ENCODE results near the gene COLGALT1. TPM values are rescaled to one million over a fixed set of nuclear protein-coding genes. Genes with fewer than 3 reads are reported as not detected.

Gene COLGALT1
- total and polyA plus RNA-seq, 10 of the 15 experiments (the other 5 are each of a cell fraction or from before 2014, with no cell fraction given) = 1.2 to 78.8 (median 29.8) TPM

DNA sequence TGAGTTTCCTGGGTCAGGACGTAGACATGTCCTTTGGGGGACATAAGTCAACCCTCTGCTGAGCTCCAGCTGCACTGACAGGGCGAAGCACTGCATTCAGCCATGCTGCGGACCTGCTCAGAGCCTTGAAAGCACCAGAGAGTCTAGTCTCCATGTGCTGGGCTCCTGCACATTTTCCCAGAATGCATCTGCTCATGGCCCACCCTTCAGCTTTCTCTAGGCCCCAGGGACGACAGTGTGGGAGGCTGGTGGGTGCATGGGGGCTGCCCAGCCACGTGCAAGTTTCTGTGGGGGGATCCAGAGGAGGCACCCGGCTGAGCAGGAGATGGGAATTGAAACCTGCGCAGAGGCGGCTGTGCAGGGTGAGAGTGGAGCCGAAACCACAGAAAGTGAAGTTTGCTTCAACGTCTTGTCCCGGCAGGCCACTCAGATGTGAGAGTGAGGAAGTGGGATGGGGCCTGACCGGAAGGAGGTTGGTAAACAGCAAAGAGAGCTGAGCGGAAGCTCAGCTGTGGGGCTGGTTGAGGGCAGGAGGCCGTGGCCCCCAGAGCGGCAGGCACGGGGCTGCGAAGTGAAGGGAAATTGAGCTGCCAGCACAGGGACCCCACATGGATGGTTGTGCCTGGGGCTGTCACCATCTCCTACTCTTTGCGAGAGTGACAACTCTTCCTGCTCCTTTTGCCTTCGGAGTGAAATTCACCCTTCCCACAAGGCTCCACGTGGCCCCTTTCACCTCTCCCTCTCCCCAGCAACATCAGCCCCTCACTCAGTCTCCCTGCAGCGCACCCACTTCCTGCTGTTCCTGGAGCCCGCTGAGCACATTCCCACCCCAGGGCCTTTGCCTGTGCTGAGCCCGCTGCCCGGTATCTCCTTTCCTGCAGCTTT lies 32.2 kb upstream of the COLGALT1 start (continued):
- TF ChIP-seq, protein P1, sequence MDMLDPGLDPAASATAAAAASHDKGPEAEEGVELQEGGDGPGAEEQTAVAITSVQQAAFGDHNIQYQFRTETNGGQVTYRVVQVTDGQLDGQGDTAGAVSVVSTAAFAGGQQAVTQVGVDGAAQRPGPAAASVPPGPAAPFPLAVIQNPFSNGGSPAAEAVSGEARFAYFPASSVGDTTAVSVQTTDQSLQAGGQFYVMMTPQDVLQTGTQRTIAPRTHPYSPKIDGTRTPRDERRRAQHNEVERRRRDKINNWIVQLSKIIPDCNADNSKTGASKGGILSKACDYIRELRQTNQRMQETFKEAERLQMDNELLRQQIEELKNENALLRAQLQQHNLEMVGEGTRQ (IDR thresholded peaks at IDR 0.05; ENCODE audit: borderline replicate concordance, low read depth, low read length) = no peak
- TF ChIP-seq CBX5 (IDR thresholded peaks at IDR 0.05; ENCODE audit: low read depth) = peak; percentile 94
- TF ChIP-seq IKZF2 (IDR thresholded peaks at IDR 0.05) = peak; percentile 98 to 99
- TF ChIP-seq ATF3 (IDR thresholded peaks at IDR 0.05; ENCODE audit: borderline replicate concordance, extremely low read depth, low read depth, low read length) = no peak
- peak; percentile 54; the same call in 1 of the 2 replicates for TF ChIP-seq BACH1 (IDR thresholded peaks at IDR 0.05; ENCODE audit: borderline replicate concordance)
- TF ChIP-seq BCL3 (IDR thresholded peaks at IDR 0.05; ENCODE audit: borderline replicate concordance, insufficient read depth, low read depth, low read length, poor library complexity, severe bottlenecking) = peak; percentile 78
- TF ChIP-seq POU2F2 (IDR thresholded peaks at IDR 0.05; ENCODE audit: borderline replicate concordance, low read depth, low read length) = no peak; the same call in 1 of the 3 replicates
- peak; percentile 86 for TF ChIP-seq MEF2A (IDR thresholded peaks at IDR 0.05; ENCODE audit: insufficient read depth, low read depth, low read length)
- TF ChIP-seq SMARCA5 (IDR thresholded peaks at IDR 0.05) = peak; percentile 69
- TF ChIP-seq CBFB (IDR thresholded peaks at IDR 0.05; ENCODE audit: low read depth) = peak; percentile 97
- TF ChIP-seq, protein P2, sequence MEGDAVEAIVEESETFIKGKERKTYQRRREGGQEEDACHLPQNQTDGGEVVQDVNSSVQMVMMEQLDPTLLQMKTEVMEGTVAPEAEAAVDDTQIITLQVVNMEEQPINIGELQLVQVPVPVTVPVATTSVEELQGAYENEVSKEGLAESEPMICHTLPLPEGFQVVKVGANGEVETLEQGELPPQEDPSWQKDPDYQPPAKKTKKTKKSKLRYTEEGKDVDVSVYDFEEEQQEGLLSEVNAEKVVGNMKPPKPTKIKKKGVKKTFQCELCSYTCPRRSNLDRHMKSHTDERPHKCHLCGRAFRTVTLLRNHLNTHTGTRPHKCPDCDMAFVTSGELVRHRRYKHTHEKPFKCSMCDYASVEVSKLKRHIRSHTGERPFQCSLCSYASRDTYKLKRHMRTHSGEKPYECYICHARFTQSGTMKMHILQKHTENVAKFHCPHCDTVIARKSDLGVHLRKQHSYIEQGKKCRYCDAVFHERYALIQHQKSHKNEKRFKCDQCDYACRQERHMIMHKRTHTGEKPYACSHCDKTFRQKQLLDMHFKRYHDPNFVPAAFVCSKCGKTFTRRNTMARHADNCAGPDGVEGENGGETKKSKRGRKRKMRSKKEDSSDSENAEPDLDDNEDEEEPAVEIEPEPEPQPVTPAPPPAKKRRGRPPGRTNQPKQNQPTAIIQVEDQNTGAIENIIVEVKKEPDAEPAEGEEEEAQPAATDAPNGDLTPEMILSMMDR (IDR thresholded peaks at IDR 0.05 in 2 of 3, conservative IDR thresholded peaks at IDR 0.05 in 1 of 3; ENCODE audit: control insufficient read depth in 2 of 3, extremely low read depth in 1 of 3, insufficient read depth in 1 of 3, low read depth in 3 of 3, low read length in 3 of 3) = no peak
- TF ChIP-seq MYC (IDR thresholded peaks at IDR 0.05; ENCODE audit: insufficient read depth, insufficient read length, insufficient replicate concordance, low read length, severe bottlenecking) = peak; percentile 14
- TF ChIP-seq TCF12 (IDR thresholded peaks at IDR 0.05; ENCODE audit: low read depth, low read length) = peak; percentile 79; the same call in 1 of the 2 replicates
- peak; percentile 91 for TF ChIP-seq PAX5 (IDR thresholded peaks at IDR 0.05; ENCODE audit: borderline replicate concordance, low read depth, low read length)
- TF ChIP-seq STAT1 (conservative IDR thresholded peaks at IDR 0.05) = peak; percentile 80; the same call in 1 of the 2 replicates
- no peak; the same call in 1 of the 2 replicates for TF ChIP-seq ZNF207 (IDR thresholded peaks at IDR 0.05; ENCODE audit: borderline replicate concordance)
- 0 out of 2 replicates have a peak, but pooled peaks have one; percentile 37 for TF ChIP-seq RB1 (IDR thresholded peaks at IDR 0.05; ENCODE audit: borderline replicate concordance)
- peak; percentile 94 for TF ChIP-seq MEF2B (IDR thresholded peaks at IDR 0.05; ENCODE audit: partially characterized antibody, poor library complexity, severe bottlenecking)
- TF ChIP-seq CREM (IDR thresholded peaks at IDR 0.05; ENCODE audit: low read depth) = peak; percentile 86
- TF ChIP-seq, protein P3, sequence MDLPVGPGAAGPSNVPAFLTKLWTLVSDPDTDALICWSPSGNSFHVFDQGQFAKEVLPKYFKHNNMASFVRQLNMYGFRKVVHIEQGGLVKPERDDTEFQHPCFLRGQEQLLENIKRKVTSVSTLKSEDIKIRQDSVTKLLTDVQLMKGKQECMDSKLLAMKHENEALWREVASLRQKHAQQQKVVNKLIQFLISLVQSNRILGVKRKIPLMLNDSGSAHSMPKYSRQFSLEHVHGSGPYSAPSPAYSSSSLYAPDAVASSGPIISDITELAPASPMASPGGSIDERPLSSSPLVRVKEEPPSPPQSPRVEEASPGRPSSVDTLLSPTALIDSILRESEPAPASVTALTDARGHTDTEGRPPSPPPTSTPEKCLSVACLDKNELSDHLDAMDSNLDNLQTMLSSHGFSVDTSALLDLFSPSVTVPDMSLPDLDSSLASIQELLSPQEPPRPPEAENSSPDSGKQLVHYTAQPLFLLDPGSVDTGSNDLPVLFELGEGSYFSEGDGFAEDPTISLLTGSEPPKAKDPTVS (IDR thresholded peaks at IDR 0.05; ENCODE audit: low read depth, low read length) = no peak
- peak; percentile 64 for TF ChIP-seq NRF1 (conservative IDR thresholded peaks at IDR 0.05; ENCODE audit: low read depth, low read length)
- TF ChIP-seq SUPT20H (IDR thresholded peaks at IDR 0.05; ENCODE audit: borderline replicate concordance, control insufficient read depth, low read depth, low read length) = no peak
- no peak for TF ChIP-seq ZNF622 (IDR thresholded peaks at IDR 0.05)

Measured in GM12878 (cell line).